ENCODE data around the gene STXBP3. TPM values are rescaled to one million over a fixed set of nuclear protein-coding genes. Genes with fewer than 3 reads are reported as not detected.

The STXBP3 gene
- total and polyA plus RNA-seq, 2 of the 13 experiments (the other 11 are each of a cell fraction or from before 2014, with no cell fraction given): 13.0 to 20.8 TPM

- CTCF ChIA-PET (ENCODE audit: low intra/inter-chr PET ratio, low total read pairs): no interaction called here
- no peak within 1 kb of the TSS for H2AFZ ChIP-seq (ENCODE audit: low read length)
- DNase-seq (ENCODE audit: low spot score) (no peak), FAIRE-seq (no peak), ATAC-seq (peak; percentile 60)
- POLR2A ChIA-PET: no interaction called here
- in situ Hi-C loops (cut with HindIII; ENCODE audit: extremely low pct_ligation_motif_present, low pct_unique_long_range_greater_than_20kb) (no loop called here), intact Hi-C loops (cut with micrococcal nuclease; ENCODE audit: unreplicated experiment) (no loop called here)
- H3K27ac ChIP-seq (ENCODE audit: extremely low read length, insufficient read depth, low read length): no peak within 1 kb of the TSS
- no peaks in the 10 kb centered on the region for H3K9me3 ChIP-seq (ENCODE audit: low read length)
- H3K36me3 ChIP-seq (replicated peaks in 1 of 2; ENCODE audit: control insufficient read depth in 1 of 2, insufficient read depth in 2 of 2, low read length in 2 of 2): no peaks in the 10 kb centered on the region
- 19% methylated on average over 9 of the region's 9 CpGs for WGBS (ENCODE audit: low lambda C conversion rate)
- TF ChIP-seq ATRX (CRISPR knock-in tag; IDR thresholded peaks at IDR 0.05; ENCODE audit: borderline replicate concordance): no peak
- no peak for TF ChIP-seq SALL2 (CRISPR knock-in tag; IDR thresholded peaks at IDR 0.05)
- no peak for TF ChIP-seq ZNF790 (CRISPR knock-in tag; IDR thresholded peaks at IDR 0.05; ENCODE audit: borderline replicate concordance)
- no peak for TF ChIP-seq ZNF891 (CRISPR knock-in tag; IDR thresholded peaks at IDR 0.05)
- TF ChIP-seq, protein P1, sequence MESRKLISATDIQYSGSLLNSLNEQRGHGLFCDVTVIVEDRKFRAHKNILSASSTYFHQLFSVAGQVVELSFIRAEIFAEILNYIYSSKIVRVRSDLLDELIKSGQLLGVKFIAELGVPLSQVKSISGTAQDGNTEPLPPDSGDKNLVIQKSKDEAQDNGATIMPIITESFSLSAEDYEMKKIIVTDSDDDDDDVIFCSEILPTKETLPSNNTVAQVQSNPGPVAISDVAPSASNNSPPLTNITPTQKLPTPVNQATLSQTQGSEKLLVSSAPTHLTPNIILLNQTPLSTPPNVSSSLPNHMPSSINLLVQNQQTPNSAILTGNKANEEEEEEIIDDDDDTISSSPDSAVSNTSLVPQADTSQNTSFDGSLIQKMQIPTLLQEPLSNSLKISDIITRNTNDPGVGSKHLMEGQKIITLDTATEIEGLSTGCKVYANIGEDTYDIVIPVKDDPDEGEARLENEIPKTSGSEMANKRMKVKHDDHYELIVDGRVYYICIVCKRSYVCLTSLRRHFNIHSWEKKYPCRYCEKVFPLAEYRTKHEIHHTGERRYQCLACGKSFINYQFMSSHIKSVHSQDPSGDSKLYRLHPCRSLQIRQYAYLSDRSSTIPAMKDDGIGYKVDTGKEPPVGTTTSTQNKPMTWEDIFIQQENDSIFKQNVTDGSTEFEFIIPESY (CRISPR knock-in tag; IDR thresholded peaks at IDR 0.05): no peak
- TF ChIP-seq SP1 (IDR thresholded peaks at IDR 0.05): no peak
- TF ChIP-seq SP1 (CRISPR knock-in tag; IDR thresholded peaks at IDR 0.05): no peak
- TF ChIP-seq GLMP (CRISPR knock-in tag; IDR thresholded peaks at IDR 0.05; ENCODE audit: borderline replicate concordance): no peak
- no peak for TF ChIP-seq THAP9 (CRISPR knock-in tag; IDR thresholded peaks at IDR 0.05; ENCODE audit: borderline replicate concordance)
- no peak for TF ChIP-seq ZNF263 (CRISPR knock-in tag; IDR thresholded peaks at IDR 0.05)
- TF ChIP-seq MIER3 (CRISPR knock-in tag; IDR thresholded peaks at IDR 0.05; ENCODE audit: borderline replicate concordance): no peak
- H3K4me3 ChIP-seq (replicated peaks in 1 of 3; ENCODE audit: insufficient read depth in 1 of 3, low read depth in 2 of 3, low read length in 3 of 3): no peak within 1 kb of the TSS
- no peaks in the 10 kb centered on the region for H3K79me2 ChIP-seq (ENCODE audit: insufficient read depth, low read length)
- H3K4me2 ChIP-seq (ENCODE audit: low read depth, low read length): no peak within 1 kb of the TSS
- peaks cover 1 to 10% of the 10 kb centered on the region in 2 experiments; a peak in 3 of 5 replicates for H3K27me3 ChIP-seq (ENCODE audit: control insufficient read depth in 1 of 2, insufficient read depth in 2 of 2, low read length in 2 of 2)
- H3K9ac ChIP-seq (ENCODE audit: insufficient read depth, low read depth, low read length): no peak within 1 kb of the TSS
- BruUV-seq (replicated peaks): no TSS peak
- no peaks in the 10 kb centered on the region; the same call in 1 of the 2 replicates for H4K20me1 ChIP-seq (ENCODE audit: insufficient read depth, low read length)
- H3K4me1 ChIP-seq (ENCODE audit: insufficient read depth, low read length): no peaks in the 10 kb centered on the region
Measured at GRCh38 chr1:108712606-108713150, 33.8 kb upstream of the STXBP3 start, which contains the start of gene FNDC7. FNDC7 (plus strand) TSS chr1:108712908; CDS start chr1:108712934, 26 bp downstream.
